ENCODE measurements around the gene DOCK9. TPM values are rescaled to one million over a fixed set of nuclear protein-coding genes. Genes with fewer than 3 reads are reported as not detected.

The DOCK9 gene
- total and polyA plus RNA-seq, 9 of the 15 experiments (the other 6 are each of a cell fraction or from before 2014, with no cell fraction given), result 3.5 to 25.3 (median 16.7) TPM

DNA sequence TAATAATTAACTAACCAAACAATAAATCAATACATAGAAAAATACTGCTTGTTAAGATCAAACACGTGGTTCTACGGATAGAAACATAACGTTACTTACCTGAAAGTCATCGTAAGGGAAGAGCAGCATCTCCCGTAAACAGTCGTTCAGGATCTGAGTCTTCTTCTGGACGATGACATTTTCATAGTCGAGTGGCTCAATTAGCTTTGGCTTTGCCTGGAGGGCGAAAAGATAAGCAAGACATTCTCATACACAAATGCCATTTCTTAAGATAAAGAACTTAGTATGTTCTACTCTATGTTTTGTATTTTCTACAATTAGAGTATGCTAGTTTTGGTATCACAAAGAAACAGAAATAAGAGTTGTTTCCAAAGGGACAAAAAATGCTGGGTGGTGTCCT, 22.5 kb downstream of the DOCK9 start (continued):
- TF ChIP-seq HEY1 (CRISPR knock-in tag; IDR thresholded peaks at IDR 0.05; ENCODE audit: borderline replicate concordance), result no peak
- TF ChIP-seq, protein P1, sequence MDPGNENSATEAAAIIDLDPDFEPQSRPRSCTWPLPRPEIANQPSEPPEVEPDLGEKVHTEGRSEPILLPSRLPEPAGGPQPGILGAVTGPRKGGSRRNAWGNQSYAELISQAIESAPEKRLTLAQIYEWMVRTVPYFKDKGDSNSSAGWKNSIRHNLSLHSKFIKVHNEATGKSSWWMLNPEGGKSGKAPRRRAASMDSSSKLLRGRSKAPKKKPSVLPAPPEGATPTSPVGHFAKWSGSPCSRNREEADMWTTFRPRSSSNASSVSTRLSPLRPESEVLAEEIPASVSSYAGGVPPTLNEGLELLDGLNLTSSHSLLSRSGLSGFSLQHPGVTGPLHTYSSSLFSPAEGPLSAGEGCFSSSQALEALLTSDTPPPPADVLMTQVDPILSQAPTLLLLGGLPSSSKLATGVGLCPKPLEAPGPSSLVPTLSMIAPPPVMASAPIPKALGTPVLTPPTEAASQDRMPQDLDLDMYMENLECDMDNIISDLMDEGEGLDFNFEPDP (CRISPR knock-in tag; IDR thresholded peaks at IDR 0.05), result no peak

DNA sequence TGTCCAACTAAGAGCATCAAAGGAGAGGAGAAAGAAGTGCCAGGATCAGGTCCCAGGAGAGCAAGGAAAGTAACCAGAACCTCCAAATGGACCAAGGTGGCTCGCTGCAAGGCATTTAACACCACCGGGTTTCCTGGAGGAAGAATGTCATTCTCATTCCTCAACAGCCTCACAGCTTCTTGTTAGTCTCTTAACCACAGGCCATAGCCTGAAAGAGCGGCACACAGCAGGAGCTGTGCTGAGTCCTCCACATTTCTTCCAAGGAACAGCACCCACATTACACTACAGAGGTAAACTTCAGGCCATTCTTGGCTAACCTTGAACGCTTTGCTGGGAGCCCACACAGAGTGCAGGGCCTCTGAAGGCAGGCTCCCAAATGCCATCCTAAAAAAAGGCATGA, 23.6 kb downstream of the DOCK9 start:
- Histone ChIP-seq H3K9ac (ENCODE audit: insufficient read depth in 1 of 2, low read depth in 2 of 2, low read length in 2 of 2) (no peak overlapping the region), H3K4me2 (ENCODE audit: insufficient read depth, low read length) (no peak overlapping the region), H3K79me2 (ENCODE audit: control insufficient read depth, insufficient read depth, low read length) (no peaks in the 10 kb centered on the region), H2AFZ (ENCODE audit: low read depth, low read length) (no peak overlapping the region), H3K9me1 (ENCODE audit: control insufficient read depth, insufficient read depth, low read length) (no peaks in the 10 kb centered on the region), H3K4me1 (replicated peaks in 1 of 2; ENCODE audit: control insufficient read depth in 2 of 2, insufficient read depth in 2 of 2, low read length in 2 of 2) (no peaks in the 10 kb centered on the region; a peak in 1 of 5 replicates), H3K9me3 (replicated peaks; ENCODE audit: control insufficient read depth, insufficient read depth, low read depth, low read length) (no peaks in the 10 kb centered on the region), H4K20me1 (replicated peaks; ENCODE audit: control insufficient read depth, insufficient read depth, low read length) (no peaks in the 10 kb centered on the region), H3K36me3 (ENCODE audit: control insufficient read depth, insufficient read depth, low read length) (no peaks in the 10 kb centered on the region), H3K27me3 (ENCODE audit: control insufficient read depth in 2 of 2, insufficient read depth in 2 of 2, low read length in 2 of 2) (no peaks in the 10 kb centered on the region), H3K27ac (ENCODE audit: extremely low read depth, low read depth, low read length) (no peak overlapping the region), H3K4me3 (no peak overlapping the region)
- FAIRE-seq (no peak), DNase-seq (ENCODE audit: extremely low read depth in 1 of 4, low spot score in 3 of 4) (no peak), ATAC-seq (no peak)
- BruUV-seq (replicated peaks), result no TSS peak
- in situ Hi-C loops (cut with MboI) (no loop called here), intact Hi-C loops (cut with micrococcal nuclease) (no loop called here)
- CTCF ChIA-PET (ENCODE audit: low intra/inter-chr PET ratio), result no interaction called here
- 100% methylated on average over 4 of the region's 4 CpGs for WGBS (ENCODE audit: insufficient coverage, low coverage, missing lambda C conversion rate)
- POLR2A ChIA-PET, result no interaction called here
- no peak for TF ChIP-seq CHD4 (IDR thresholded peaks at IDR 0.05; ENCODE audit: insufficient read depth, insufficient replicate concordance, low read depth, low read length, poor library complexity, severe bottlenecking)
- no peak for TF ChIP-seq BMI1 (IDR thresholded peaks at IDR 0.05; ENCODE audit: low read length)
- TF ChIP-seq CCAR2 (IDR thresholded peaks at IDR 0.05; ENCODE audit: low read depth, low read length), result no peak
- TF ChIP-seq RAD51 (IDR thresholded peaks at IDR 0.05; ENCODE audit: borderline replicate concordance, low read depth), result no peak
- TF ChIP-seq, protein P2, sequence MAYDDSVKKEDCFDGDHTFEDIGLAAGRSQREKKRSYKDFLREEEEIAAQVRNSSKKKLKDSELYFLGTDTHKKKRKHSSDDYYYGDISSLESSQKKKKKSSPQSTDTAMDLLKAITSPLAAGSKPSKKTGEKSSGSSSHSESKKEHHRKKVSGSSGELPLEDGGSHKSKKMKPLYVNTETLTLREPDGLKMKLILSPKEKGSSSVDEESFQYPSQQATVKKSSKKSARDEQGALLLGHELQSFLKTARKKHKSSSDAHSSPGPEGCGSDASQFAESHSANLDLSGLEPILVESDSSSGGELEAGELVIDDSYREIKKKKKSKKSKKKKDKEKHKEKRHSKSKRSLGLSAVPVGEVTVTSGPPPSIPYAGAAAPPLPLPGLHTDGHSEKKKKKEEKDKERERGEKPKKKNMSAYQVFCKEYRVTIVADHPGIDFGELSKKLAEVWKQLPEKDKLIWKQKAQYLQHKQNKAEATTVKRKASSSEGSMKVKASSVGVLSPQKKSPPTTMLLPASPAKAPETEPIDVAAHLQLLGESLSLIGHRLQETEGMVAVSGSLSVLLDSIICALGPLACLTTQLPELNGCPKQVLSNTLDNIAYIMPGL (CRISPR knock-in tag; IDR thresholded peaks at IDR 0.05), result no peak
- TF ChIP-seq ZNF696 (CRISPR knock-in tag; conservative IDR thresholded peaks at IDR 0.05), result no peak
- no peak for TF ChIP-seq HMG20A (CRISPR knock-in tag; conservative IDR thresholded peaks at IDR 0.05)
- TF ChIP-seq ZNF431 (CRISPR knock-in tag; IDR thresholded peaks at IDR 0.05), result no peak
- TF ChIP-seq, protein P3, sequence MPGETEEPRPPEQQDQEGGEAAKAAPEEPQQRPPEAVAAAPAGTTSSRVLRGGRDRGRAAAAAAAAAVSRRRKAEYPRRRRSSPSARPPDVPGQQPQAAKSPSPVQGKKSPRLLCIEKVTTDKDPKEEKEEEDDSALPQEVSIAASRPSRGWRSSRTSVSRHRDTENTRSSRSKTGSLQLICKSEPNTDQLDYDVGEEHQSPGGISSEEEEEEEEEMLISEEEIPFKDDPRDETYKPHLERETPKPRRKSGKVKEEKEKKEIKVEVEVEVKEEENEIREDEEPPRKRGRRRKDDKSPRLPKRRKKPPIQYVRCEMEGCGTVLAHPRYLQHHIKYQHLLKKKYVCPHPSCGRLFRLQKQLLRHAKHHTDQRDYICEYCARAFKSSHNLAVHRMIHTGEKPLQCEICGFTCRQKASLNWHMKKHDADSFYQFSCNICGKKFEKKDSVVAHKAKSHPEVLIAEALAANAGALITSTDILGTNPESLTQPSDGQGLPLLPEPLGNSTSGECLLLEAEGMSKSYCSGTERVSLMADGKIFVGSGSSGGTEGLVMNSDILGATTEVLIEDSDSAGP (CRISPR knock-in tag; IDR thresholded peaks at IDR 0.05), result no peak
- TF ChIP-seq, protein P4, sequence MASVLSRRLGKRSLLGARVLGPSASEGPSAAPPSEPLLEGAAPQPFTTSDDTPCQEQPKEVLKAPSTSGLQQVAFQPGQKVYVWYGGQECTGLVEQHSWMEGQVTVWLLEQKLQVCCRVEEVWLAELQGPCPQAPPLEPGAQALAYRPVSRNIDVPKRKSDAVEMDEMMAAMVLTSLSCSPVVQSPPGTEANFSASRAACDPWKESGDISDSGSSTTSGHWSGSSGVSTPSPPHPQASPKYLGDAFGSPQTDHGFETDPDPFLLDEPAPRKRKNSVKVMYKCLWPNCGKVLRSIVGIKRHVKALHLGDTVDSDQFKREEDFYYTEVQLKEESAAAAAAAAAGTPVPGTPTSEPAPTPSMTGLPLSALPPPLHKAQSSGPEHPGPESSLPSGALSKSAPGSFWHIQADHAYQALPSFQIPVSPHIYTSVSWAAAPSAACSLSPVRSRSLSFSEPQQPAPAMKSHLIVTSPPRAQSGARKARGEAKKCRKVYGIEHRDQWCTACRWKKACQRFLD (CRISPR knock-in tag; IDR thresholded peaks at IDR 0.05), result no peak
- no peak for TF ChIP-seq MAZ (CRISPR knock-in tag; conservative IDR thresholded peaks at IDR 0.05 in 1 of 2, IDR thresholded peaks at IDR 0.05 in 1 of 2)

All from K562 (cell line).